Tibial nerve (tissue), 3 donors: Measurements from ENCODE around the gene LAMP1.

Source experiments
- EP300 ChIP-seq, 2 donors: sonication (generic); formaldehyde crosslinking; IDR thresholded peaks; one replicate each; pipeline ENCODE4 v1.6.1; 2017; ENCODE audit warnings: antibody characterized with exemption in 2 of 2, mild to moderate bottlenecking in 1 of 2
- POLR2A ChIP-seq, 2 donors: fragments of 450-650 bp; IDR thresholded peaks; one replicate each; pipeline ENCODE4 v1.6.1; 2017; ENCODE audit warnings: antibody characterized with exemption in 2 of 2, mild to moderate bottlenecking in 2 of 2, moderate library complexity in 2 of 2

DNA sequence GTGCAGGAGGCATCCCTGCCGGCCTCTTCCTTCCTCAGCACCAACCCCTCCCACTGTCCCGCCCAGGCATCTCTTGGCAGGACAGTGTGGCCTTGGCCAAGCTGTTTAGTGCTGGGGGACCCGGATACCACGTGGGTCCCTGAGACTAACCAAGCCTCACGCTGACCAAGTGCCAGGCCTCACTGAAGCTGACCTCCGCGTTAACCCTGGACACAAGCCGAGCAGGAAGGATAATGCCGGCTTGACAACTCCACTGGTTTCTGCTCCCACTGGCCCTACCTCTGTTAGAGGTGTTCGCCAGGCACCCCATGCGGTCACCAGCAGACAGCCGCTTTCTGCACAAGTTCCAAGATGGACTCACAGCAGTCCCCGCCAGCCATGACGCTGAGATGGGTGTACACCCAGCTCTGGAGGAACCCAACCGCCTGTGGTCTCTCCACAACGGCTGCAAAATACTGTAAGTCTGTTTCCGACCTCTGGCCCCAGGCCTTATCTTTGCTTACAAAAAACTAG, 54.5 kb downstream of the LAMP1 start:
- no peak for TF ChIP-seq EP300 (IDR thresholded peaks at IDR 0.05)
- TF ChIP-seq POLR2A (IDR thresholded peaks at IDR 0.05), result no peak
